Coronary artery (tissue), 2 donors: ENCODE results near the gene ADIPOR1.

ENCODE experiments used
- DNase-seq: peaks from one replicate; pipeline ENCODE4 v3.0.0-alpha.2; 2017; ENCODE audit warnings: low spot score
- H3K27ac ChIP-seq, 2 donors: fragments of 200-600 bp; sonication (generic); one replicate each; pipeline ENCODE4 v1.5.1; 2016 to 2019
- H3K4me3 ChIP-seq: fragments of 200-600 bp; sonication (generic); 2 replicates; pipeline ENCODE4 v1.5.1; 2016; ENCODE audit warnings: mild to moderate bottlenecking, moderate library complexity
- CTCF ChIP-seq: fragments of 200-600 bp; sonication (generic); IDR thresholded peaks from one replicate; pipeline ENCODE4 v1.5.1; 2019; ENCODE audit warnings: antibody characterized with exemption

Gene ADIPOR1

GRCh38 chr1:202982715-202983430 is 24.8 kb upstream of the ADIPOR1 start:
- DNase-seq, result no peak
- no peak for TF ChIP-seq CTCF
- no peak overlapping the region for H3K27ac ChIP-seq
- no peak overlapping the region for H3K4me3 ChIP-seq

- no peak for TF ChIP-seq CTCF
- H3K27ac ChIP-seq, result no peak overlapping the region
- no peak overlapping the region for H3K4me3 ChIP-seq
- DNase-seq, result no peak
Observed at GRCh38 chr1:202981939-202982338, 23.8 kb upstream of the ADIPOR1 start.

GRCh38 chr1:202979459-202979858 is 21.3 kb upstream of the ADIPOR1 start:
- no peak for TF ChIP-seq CTCF
- DNase-seq, result no peak
- Histone ChIP-seq H3K4me3 (no peak overlapping the region), H3K27ac (no peak overlapping the region)

GRCh38 chr1:202976633-202977032 is 18.5 kb upstream of the ADIPOR1 start:
- H3K4me3 ChIP-seq, result no peak overlapping the region

GRCh38 chr1:202974856-202975255 is 16.7 kb upstream of the ADIPOR1 start:
- no peak for DNase-seq
- no peak overlapping the region for H3K4me3 ChIP-seq
- no peak for TF ChIP-seq CTCF
- H3K27ac ChIP-seq, result no peak overlapping the region

More at GRCh38 chr1:202976633-202977032, 18.5 kb upstream of the ADIPOR1 start:
- DNase-seq, result no peak
- H3K27ac ChIP-seq, result no peak overlapping the region
- TF ChIP-seq CTCF, result no peak

GRCh38 chr1:202972046-202972445 is 13.9 kb upstream of the ADIPOR1 start:
- no peak for TF ChIP-seq CTCF
- Histone ChIP-seq H3K4me3 (no peak overlapping the region), H3K27ac (no peak overlapping the region)
- DNase-seq, result no peak

- DNase-seq, result no peak
- H3K4me3 ChIP-seq, result no peak overlapping the region
- TF ChIP-seq CTCF, result peak; percentile 41
- peak overlapping the region; percentile 33 to 94 for H3K27ac ChIP-seq
Observed at GRCh38 chr1:202968895-202969295, 10.8 kb upstream of the ADIPOR1 start.
